ENCODE data around the gene PLBD2.

PLBD2 gene, protein sequence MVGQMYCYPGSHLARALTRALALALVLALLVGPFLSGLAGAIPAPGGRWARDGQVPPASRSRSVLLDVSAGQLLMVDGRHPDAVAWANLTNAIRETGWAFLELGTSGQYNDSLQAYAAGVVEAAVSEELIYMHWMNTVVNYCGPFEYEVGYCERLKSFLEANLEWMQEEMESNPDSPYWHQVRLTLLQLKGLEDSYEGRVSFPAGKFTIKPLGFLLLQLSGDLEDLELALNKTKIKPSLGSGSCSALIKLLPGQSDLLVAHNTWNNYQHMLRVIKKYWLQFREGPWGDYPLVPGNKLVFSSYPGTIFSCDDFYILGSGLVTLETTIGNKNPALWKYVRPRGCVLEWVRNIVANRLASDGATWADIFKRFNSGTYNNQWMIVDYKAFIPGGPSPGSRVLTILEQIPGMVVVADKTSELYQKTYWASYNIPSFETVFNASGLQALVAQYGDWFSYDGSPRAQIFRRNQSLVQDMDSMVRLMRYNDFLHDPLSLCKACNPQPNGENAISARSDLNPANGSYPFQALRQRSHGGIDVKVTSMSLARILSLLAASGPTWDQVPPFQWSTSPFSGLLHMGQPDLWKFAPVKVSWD

DNA sequence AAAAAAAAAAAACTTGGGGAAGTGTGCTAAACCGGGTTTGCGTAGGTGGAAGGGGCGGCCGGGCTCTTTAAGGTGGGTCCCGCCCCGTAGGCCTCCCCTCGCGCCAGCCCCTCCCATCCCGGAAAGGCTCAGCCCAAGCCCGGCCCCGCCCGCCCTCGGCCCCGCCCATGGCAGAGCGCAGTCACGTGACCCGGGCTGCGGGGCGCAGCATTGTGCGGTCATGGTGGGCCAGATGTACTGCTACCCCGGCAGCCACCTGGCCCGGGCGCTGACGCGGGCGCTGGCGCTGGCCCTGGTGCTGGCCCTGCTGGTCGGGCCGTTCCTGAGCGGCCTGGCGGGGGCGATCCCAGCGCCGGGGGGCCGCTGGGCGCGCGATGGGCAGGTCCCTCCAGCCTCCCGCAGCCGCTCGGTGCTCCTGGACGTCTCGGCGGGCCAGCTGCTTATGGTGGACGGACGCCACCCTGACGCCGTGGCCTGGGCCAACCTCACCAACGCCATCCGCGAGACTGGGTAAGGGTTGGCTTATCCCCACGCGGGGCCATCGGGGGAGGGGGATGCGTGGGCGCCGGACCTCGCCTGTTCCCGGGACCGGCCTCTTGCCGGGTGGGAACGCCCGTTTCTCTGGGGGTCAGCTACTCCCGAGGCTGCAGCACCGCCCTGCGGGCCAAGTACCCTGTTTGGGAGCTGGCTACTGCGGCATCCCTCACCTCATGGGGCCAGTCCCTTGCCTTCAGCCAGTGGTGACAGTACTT lies at the start of gene PLBD2:
PLBD2 (plus strand) TSS at position 207 of the 752 bp plus-strand sequence; CDS start at position 221, 14 bp downstream.
- DNase-seq, result peak; percentile 73

DNA sequence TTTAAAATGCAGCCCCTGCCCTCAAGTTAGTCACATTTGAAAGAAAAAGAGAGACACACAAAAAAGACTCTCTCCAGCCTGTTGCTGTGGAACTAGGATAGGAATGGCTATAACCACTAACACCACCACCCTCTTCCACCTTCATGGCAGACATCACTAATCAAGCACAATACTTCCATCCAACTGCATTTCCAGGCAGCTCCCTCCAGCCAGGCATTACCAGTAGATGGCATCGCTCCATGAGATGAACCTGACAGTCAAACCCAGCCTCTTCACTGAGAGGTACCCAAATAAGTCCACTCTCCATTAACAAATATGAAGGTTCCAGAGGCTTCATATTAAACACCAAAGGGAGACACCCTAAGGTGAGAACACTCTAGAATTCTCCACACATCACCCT lies 47.9 kb upstream of the PLBD2 start:
- peak; percentile 1 for DNase-seq

DNA sequence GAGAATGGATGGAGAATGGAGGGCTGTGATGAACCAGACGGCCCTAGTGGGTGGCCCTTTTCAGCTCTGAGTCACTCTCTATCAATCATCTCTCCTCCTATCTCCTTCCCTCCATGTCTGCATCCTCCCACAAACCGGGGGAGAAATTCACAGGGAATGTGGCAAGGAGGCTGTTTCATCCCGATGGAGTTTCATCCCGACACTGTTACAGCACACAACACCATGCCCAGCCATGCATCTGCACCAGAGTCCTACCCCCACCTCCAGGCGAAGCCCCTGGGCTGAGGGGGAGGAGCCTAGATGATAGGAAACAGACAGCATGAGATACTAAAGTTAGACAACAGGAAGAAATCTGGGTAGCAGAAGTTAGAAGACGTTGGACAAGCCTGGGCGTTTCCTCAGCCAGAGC lies 44.3 kb upstream of the PLBD2 start:
- no peak for DNase-seq

DNA sequence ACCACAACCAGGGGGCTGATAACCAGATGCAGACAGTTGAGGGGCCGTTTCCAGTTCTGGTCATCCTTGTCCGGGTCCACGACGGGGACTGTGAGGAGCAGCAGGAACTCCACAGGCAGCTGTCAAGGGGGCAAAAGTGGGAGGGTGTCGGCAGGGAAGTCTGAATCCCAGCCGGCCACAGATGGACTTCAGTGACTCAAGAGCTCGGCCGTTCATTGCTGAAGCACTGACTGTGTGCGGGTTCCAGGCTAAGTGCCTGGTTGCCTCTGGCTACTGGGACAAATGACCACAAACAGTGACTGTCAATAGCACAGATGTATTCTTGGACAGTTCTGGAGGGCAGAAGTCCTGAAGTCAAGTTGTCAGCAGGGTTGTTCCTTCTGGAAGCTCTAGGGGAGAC lies 43.0 kb upstream of the PLBD2 start:
- no peak for DNase-seq

DNA sequence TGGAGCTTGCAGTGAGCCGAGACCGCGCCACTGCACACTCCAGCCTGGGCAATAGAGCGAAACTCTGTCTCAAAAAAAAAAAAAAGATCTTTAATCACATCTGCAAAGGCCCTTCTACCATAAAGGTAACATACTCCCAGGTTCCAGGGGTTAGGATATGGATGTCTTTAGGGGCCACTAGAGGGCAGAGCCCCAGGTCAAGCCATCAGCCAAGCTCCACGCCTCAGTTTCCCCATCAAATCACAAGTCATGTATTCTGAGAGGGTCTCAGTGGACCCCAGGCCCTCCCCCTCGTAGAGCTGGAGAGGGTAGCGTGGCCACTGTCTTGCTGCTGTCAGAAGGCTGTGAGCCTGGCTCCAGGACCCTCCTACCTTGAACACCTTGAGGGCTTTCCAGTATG lies 42.2 kb upstream of the PLBD2 start:
- no peak for DNase-seq

DNA sequence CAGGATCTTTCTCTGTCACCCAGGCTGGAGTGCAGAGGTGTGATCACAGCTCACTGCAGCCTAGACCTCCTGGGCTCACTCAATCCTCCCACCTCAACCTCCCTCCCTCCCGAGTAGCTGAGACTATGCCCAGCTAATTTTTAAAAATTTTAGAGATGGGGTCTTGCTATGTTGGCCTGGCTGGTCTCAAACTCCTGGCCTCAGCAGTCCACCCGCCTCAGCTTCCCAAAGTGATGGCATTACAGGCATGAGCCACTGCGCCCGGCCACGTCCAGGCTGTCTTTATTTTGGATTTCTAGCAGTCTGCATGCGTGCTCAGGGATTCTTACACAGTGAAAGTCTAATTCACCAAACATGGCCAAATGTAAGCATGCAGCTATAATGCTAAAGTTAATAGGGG lies 41.3 kb upstream of the PLBD2 start:
- DNase-seq, result no peak

DNA sequence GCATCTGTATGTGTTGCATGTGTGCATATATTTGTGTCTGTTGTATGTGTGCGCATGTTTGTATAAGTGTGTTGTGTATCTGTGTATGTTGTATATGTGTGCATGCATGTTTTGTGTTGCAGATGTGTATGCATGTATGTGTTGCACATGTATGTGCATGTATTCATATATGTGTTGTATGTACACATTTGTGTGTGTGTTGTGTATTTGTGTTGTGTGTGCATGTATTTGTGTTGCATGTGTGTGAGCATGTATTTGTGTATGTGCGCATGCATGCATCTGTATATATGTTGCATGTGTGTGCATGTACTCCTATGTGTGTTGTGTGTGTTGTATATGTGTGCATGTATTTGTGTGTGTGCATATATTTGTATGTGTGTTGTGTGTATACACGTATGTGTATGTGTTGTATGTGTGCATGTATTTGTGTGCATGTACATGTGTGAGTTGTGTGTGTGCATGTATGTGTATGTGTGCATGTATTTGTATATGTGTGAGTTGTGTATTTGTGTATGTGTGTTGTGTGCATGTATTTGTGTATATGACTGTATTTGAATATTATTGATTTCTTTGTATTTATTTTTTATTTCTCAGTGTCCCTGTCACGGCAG lies 40.2 kb upstream of the PLBD2 start:
- no peak for DNase-seq

DNA sequence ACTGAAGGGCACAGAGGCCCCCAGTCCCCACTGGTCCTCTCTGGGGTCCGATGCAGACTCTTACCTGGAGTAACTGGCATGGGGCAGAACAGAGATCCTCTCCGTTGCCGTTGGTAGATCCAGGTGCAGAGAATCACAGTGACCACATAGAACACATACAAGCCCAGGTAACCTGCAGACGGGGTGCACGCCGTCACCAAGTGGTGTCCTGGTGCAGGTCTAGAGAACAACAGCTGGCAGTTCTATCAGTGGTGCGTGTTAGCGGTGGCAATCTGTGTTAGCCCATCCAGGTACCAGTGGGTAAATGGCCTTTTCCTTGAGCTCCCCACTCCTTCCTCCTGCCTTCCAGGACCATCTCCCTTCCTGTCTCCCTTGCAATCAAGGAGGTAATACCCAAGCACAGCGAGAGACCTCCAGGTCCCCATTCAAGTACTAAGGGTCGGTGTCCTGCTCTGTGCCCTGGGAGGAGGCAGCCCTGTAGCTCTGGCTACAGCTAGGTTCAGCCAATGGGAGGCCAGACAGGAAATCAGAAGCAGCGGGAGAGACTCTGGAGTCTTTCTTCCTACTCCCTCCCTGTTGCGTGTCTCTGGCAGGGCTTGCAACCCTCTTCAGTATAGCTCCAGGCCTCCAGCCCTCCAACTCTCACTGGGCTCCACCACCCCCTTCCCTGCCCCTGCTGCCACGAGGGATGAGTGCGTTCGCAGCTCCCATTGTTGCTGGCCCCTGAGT lies 39.3 kb upstream of the PLBD2 start:
- no peak for DNase-seq

DNA sequence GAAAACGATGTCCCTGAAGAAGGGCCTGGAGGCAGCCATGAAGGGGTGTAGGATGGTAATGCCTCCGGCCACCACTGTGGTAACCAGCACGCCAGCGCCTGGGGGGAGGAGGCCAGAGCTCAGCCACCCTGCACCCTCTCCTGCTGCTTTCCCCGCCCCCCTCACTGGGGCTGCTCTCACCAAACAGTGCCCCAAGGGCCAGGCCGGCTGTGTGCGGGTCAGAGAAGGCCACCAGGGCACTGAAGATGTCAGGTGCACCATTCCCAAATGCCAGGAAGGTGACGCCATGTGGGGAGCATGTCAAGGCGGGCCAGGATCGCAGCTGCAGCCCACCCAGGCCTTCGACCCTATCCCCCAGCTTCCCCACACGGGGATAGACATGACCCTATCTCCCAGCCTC lies 38.0 kb upstream of the PLBD2 start:
- no peak for DNase-seq

DNA sequence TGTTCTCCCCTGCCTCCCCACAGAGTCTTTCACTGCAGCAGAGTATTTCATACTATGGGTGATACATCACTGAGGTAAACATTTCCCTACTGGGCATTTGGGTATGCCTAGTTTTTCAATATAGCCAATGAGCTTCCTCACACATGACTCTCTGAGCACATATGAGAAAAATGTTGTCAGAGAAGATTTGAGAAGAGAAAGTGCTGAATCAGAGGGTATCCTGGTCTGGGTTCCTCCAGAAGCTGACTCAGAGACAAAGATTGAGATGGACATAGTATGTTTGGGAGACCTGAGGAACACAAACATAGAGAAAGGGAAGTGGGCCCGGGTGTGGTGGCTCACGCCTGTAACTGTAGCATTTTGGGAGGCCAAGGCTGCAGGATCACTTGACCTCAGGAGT lies 36.0 kb upstream of the PLBD2 start:
- no peak for DNase-seq

DNA sequence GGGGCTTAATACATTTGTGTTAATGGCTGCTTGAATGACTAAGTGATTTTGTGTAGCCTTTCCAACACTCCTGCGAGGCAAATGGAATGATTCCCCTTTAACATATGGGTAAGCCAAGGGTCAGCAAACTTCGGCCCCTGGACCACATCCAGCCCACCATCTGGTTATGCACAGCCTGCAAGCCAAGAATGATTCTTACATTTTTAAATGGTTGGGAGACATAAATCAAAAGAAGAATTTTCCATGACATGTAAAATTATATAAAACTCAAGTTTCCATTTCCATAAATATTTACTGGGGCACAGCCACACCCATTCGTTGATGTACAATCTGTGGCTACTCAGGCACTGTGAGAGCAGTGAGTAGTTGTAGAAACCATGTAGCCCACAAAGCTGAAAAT lies 32.5 kb upstream of the PLBD2 start:
- DNase-seq, result no peak

DNA sequence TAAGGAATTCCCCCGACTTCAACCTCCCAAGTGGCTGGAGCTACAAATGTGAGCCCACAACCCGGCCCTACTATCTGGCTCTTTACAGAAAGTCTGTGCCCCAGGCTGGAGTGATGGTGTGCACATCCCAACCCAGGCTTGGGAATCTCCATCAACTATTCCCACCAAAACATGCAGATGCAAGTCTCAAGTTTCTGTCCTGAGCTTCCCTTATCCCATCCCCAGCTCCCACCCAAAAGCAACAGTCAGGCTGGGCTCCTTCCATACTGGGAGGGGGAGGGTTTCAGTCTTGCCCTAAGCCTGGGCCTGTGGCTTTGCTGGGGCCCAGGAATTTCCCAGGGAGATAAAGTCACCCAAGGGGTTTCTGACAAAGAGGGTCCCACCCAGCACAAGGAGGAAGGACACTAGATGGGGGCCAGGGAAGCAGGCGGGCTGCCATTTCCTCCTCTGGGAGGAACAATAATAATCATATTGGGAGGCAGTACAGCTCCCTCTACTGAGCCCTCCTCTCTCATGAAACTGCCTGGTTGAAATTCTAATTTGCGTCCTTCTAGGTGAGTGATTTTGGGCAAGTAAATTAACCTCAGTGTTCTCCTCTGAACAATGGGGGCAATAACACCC lies 31.5 kb upstream of the PLBD2 start:
- no peak for DNase-seq

DNA sequence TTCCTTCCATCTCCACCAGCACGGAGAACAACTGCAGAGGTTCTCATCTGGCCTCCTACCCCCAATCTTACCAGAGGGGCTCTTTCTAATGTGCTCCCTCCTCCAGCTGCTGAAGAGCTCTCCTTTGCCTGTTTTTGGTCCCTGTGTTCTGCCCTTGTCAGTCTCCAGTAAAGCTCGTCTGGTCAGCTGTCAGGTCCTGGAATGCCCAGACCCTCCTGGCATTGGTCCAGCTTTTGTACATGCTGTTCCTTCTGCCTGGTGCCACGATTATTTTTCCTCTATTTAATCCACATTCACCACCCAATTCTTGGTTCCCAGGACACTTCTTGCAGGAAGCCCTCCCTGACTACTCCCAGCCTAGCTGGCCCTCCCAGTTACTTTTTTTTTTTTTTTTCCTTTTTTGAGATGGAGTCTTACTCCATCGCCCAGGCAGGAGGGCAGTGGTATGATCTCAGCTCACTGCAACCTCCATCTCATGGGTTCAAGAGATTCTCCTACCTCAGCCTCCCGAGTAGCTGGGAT lies 30.0 kb upstream of the PLBD2 start:
- no peak for DNase-seq

DNA sequence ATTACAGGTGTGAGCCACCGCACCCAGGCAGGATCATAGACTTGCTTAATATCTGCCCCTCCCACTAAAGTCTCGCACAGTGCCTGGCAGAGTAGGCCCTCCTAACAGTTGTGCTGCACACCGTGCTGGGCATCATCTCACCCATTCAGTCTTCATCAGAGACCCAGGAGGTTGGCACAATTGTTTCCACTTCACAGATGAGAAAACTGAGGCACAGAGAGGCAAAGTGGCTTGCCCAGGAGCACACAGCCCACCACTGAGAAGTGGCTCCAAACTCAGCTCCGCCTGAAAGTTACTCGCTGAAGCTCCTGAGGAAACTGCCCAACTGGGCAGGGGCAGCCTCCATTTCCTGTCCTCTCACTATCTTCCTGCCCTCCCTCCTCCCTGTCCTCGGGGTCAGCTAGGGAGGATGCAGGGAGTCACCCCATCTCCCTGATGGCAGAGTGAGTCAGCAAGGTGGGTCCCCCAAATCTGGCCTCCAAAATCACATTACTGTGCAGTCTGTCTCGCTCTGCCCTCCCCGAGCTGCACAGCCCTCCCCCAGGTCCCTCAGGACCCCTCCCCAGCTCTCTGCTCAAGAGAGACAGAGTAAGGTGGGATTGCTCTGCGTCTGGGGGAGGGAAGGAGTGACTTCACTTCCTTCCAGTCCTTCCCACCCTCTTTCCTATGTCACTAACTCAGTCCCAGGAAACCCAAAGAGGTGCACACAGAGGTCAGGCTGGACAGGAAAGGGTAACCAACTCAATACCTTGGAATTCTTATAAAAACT lies 29.2 kb upstream of the PLBD2 start:
- DNase-seq, result no peak

DNA sequence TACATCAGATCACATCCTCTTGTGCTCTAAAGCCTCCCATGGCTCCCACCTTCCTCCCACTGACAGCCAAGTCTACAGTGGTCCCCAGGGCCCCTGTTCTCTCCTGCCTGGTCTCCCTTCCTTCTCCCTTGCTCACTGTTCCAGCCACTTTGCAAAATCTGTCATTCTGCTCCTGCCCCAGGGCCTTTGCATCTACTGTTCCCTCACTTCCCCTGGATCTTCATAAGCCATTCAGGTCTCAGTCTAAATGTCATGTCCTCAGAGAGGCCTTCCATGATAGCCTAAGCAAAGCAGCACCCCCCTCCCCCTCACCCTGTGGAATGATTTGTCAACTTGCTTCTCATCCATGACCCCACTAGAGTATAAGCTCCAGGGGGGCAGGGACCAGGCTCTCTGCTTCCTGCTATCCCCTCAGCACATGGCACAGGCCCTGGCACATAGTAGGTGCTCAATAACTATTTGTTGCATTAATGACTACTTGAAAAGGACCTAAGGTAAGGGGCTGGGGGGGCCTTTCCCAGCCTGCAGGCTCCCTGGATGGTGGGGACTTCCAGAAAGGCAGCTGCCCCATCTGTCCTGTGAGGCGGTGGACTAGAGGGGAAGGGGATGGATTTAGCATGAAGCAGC lies 28.5 kb upstream of the PLBD2 start:
- no peak for DNase-seq

DNA sequence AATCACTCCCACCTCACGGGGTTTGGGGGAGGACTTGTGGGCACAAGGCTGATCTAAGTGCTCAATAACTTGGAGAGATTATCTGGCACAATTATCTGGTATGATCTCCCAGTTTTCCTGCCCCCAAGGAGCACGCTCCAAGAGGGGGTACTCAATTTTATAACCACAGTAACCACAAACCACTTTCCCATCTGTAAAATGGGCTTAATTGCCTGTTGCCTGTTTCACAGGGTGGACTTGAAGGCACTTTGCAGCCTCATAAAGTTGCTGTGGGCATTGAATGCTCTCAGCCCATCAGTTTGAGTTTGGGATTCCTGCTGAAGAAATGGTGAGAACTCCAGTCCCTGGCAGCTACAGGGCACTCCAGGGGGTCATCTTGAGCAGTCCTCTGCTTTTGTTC lies 27.9 kb upstream of the PLBD2 start:
- DNase-seq, result no peak

DNA sequence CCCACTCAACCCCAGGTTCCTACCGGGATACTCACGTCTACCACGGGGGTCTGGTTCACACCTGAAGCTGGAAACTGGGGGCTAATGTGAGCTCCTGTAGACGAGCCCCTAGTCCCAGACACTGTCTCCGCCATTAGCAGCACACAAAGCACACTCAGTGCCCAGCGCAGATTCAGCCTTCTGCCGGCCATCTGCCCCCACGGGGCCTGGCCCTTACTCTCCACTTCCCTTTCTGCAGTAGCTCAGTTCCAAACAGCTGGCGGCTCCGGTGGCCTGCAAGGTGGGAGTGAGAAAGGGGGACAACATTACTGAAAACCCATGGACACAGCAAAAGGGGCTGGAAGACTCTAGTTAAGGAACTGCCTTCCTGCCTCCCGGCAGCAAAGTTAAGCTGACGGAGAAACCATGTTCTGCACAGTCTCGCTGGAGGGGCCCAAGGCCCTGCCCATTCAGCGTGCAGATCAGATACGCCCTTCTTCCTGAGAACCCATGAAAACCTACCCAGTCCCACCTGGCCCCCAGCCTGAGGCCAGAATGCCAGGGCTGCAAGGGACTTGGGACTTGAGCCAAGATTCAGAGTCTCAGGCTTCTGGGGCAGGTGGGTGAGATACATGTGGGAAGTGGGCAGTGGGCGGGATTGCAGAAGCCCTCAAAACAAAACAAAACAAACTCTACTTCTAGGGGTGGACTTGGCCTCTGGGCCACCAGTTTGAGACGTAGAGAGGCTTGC lies 25.5 kb upstream of the PLBD2 start:
- DNase-seq, result no peak

DNA sequence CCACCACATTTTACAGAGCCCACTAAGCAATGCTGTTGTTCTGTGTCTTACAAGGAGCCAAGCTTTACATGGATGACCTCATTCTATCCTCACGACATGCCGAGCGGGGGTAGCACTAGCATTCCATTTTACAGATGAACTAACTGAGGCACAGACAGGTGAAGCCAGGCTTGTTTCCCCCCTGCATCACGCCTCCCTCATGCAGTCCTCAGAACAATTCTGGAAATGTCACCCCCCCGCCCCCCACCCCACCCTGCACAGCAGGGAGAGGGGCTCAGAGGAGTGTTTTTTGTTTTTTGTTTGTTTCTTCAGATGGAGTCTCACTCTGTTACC lies 25.0 kb upstream of the PLBD2 start:
- DNase-seq, result no peak

DNA sequence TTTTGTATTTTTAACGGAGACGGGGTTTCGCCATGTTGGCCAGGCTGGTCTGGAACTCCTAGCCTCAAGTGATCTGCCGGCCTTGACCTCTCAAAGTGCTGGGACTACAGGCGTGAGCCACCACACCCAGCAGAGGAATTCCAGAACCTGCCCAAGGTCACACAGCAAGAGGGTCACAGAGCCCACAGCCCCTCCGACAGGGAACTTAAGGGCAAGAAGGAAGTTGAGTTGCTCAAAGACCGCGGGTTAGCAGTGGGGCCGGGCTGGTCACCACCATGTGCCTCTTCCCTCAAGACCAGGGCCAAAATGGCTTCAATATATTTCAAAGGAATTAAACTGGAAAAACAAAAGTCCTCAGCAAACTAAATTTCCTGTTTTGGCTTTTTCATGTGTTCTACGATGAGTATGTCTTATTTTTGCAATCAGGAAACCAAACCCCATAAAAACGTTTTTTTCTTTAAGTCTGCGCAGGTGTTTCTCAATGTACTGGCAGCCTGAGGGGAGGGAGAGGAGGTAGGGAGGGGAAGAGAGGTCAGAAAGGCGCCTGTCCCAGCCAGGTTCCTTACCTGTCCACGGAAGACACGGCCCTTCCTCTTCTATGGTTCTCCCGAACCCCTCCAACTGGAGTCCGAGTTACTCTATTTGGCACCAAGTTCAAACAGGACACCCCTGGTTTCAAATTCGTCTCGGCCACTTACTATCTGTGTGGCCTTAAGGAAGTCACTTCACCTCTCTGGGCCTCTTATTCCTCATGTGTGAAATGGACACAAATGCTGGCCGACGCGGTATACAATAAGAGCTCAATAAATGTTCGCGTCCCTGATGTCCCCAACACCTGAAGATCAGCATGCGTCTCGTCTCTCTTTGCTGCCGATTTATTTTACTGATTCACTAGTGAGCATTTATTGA lies 24.3 kb upstream of the PLBD2 start:
- DNase-seq, result no peak

Measured in NCI-H748 treated with DMSO at 0.1 percent for 48 hours (cell line).